ENCODE measurements around the gene EMID1. TPM values are rescaled to one million over a fixed set of nuclear protein-coding genes. Genes with fewer than 3 reads are reported as not detected.

EMID1 gene
- total RNA-seq, 4 donors from 2014 or later: 0.68 to 53.9 (median 1.9) TPM; not detected in 1

DNA sequence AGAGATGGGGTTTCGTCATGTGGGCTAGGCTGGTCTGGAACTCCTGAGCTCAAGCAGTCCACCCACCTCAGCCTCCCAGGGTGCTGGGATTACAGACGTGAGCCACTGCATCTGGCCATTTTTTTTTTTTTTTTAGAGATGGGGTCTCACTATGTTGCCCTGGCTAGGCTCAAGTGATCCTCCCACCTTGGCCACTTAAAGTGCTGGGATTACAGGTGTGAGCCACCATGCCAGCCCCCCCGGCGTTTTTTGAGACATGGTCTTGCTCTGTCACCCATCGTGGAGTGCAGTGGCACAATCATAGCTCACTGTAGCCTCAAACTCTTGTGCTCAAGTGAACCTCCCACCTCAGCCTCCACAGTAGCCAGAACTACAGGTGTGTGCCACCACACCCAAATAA, 45.6 kb downstream of the EMID1 start:
- no peak overlapping the region for H3K27ac ChIP-seq
- H3K4me3 ChIP-seq: no peak overlapping the region
- no peaks in the 10 kb centered on the region for H3K36me3 ChIP-seq
- 87 to 91% methylated on average over 4 to 5 of the region's 5 CpGs for WGBS, 2 donors (ENCODE audit: low coverage in 1 of 2)
- H3K9me3 ChIP-seq: no peaks in the 10 kb centered on the region
- no peak for DNase-seq
- intact Hi-C loops (cut with DNase I; ENCODE audit: low total_unique reads): no loop called here
- TF ChIP-seq EP300 (IDR thresholded peaks at IDR 0.05; ENCODE audit: low read depth): no peak
- no peak for TF ChIP-seq POLR2AphosphoS5 (IDR thresholded peaks at IDR 0.05)
- in situ Hi-C loops (cut with MboI; ENCODE audit: low pct_ligation_motif_present in 1 of 4, low pct_unique_long_range_greater_than_20kb in 1 of 4, low sequenced_read_pairs in 3 of 4): no loop called here
- H3K27me3 ChIP-seq: no peaks in the 10 kb centered on the region
- no peaks in the 10 kb centered on the region for H3K4me1 ChIP-seq

DNA sequence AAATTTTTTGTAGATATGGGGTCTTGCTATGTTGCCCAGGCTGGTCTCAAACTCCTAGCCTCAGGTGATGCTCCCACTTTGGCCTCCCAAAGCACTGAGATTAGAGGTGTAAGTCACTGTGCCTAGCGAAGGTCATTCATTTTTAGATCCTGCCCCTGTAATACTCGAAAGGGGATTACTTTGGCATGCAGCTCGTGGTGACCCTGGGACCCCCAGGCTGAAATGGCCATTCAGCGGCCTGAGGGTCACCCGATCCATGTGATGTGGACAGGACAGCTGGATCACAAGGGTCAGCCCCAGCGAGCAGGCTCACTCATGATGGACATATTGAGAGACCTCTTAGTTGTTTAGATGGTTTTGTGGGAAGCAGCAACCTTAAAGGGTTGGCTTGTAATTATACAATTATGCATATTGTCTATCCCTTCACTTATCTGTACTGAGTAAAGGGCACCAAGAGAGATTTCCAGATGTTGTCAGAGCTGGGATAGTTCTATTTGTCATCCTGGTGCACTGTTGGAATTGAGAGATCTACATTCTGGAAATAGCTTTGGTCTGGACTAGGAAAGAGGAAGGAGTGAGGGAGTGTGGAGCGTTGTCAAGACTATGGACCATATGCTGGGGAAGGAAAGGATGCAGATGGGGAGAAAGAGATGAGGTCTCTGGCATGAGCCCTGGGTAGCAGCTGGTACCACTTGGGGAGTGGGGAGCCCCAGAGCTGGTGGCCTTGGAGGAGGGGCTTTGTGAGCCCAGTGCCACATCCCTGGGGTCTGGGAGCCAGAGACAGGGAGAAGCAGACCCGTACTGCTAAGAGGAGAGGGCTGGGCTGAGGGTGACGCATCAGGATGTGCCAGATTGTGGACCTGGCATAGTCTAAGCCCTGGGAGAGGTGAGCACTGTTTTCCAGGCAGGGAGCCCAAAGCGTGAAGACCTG, 46.5 kb downstream of the EMID1 start:
- TF ChIP-seq POLR2AphosphoS5 (IDR thresholded peaks at IDR 0.05): no peak
- no peak for TF ChIP-seq POLR2A (IDR thresholded peaks at IDR 0.05)
- TF ChIP-seq, protein P1, sequence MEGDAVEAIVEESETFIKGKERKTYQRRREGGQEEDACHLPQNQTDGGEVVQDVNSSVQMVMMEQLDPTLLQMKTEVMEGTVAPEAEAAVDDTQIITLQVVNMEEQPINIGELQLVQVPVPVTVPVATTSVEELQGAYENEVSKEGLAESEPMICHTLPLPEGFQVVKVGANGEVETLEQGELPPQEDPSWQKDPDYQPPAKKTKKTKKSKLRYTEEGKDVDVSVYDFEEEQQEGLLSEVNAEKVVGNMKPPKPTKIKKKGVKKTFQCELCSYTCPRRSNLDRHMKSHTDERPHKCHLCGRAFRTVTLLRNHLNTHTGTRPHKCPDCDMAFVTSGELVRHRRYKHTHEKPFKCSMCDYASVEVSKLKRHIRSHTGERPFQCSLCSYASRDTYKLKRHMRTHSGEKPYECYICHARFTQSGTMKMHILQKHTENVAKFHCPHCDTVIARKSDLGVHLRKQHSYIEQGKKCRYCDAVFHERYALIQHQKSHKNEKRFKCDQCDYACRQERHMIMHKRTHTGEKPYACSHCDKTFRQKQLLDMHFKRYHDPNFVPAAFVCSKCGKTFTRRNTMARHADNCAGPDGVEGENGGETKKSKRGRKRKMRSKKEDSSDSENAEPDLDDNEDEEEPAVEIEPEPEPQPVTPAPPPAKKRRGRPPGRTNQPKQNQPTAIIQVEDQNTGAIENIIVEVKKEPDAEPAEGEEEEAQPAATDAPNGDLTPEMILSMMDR (IDR thresholded peaks at IDR 0.05): no peak
- no peak for TF ChIP-seq EP300 (IDR thresholded peaks at IDR 0.05; ENCODE audit: low read depth)
- H3K4me3 ChIP-seq: no peak overlapping the region
- WGBS, 2 donors (ENCODE audit: low coverage in 1 of 2): 94 to 100% methylated on average over 1 to 10 of the region's 10 CpGs
- in situ Hi-C loops (cut with MboI; ENCODE audit: low pct_ligation_motif_present in 1 of 4, low pct_unique_long_range_greater_than_20kb in 1 of 4, low sequenced_read_pairs in 3 of 4) (no loop called here), intact Hi-C loops (cut with DNase I; ENCODE audit: low total_unique reads) (no loop called here)
- H3K27ac ChIP-seq: no peak overlapping the region
- no peaks in the 10 kb centered on the region for H3K36me3 ChIP-seq
- H3K4me1 ChIP-seq: no peaks in the 10 kb centered on the region
- H3K9me3 ChIP-seq: no peaks in the 10 kb centered on the region
- DNase-seq: no peak
- no peaks in the 10 kb centered on the region for H3K27me3 ChIP-seq

DNA sequence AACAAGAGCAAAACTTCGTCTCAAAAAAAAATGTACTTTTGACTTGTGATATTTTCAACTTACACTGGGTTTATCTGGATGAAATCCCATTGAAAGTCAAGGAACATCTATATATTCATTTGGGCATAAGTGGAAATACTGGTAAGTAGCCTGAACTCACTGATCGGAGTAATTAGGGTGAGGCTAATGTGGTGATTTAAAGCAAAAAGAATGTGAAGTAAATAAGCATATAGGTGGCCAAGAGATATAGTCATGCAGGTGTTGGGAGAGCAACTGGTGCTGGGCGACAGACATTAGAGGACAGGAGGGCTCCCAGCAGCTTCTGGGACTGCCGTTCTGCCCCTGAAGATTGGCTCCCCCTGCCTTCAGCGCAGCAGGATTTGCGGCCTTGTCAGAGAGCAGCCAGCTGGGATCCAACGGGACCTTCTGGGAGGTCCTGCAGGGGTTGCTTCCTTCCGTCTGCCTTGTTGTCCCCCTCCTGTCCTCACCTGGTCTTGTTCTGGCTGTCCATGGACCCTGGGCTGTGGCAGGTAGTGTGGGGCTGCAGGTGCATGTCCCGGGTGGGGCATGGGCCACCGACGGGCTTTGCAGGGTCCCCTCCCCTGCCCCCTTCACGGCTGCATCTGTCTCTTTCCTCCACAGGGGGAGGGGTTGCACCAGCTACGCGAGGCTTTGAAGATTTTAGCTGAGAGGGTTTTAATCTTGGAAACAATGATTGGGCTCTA, 48.0 kb downstream of the EMID1 start:
- no peaks in the 10 kb centered on the region for H3K9me3 ChIP-seq
- TF ChIP-seq POLR2AphosphoS5 (IDR thresholded peaks at IDR 0.05): no peak
- TF ChIP-seq POLR2A (IDR thresholded peaks at IDR 0.05): no peak
- no peak for TF ChIP-seq EP300 (IDR thresholded peaks at IDR 0.05; ENCODE audit: low read depth)
- TF ChIP-seq, protein P1 (IDR thresholded peaks at IDR 0.05): no peak
- H3K4me1 ChIP-seq: no peaks in the 10 kb centered on the region
- in situ Hi-C loops (cut with MboI; ENCODE audit: low pct_ligation_motif_present in 1 of 4, low pct_unique_long_range_greater_than_20kb in 1 of 4, low sequenced_read_pairs in 3 of 4): no loop called here
- no peaks in the 10 kb centered on the region for H3K36me3 ChIP-seq
- H3K4me3 ChIP-seq: no peak overlapping the region
- DNase-seq: no peak
- WGBS, 2 donors (ENCODE audit: low coverage in 1 of 2): 79 to 100% methylated on average over 3 to 12 of the region's 14 CpGs
- no peaks in the 10 kb centered on the region for H3K27me3 ChIP-seq
- intact Hi-C loops (cut with DNase I; ENCODE audit: low total_unique reads): no loop called here
- H3K27ac ChIP-seq: no peak overlapping the region

DNA sequence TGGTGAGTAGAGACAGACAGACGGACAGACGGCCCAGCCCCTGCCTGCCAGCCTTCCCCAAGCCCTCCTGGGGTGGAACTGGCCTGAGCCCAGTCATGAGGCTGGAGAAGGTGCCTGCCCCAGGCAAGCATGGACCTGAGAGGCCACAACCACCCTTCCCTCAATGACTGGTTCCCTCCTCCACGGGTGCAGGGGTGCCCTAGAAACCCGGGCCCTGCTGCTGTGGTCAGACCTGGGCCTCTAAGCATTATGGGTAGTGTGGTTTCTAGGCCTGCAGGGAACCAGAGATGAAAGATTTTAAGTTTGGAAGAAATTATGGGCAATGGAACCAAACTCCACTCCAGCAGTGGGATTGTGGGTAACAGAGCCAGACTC, 48.6 kb downstream of the EMID1 start:
- H3K36me3 ChIP-seq: no peaks in the 10 kb centered on the region
- in situ Hi-C loops (cut with MboI; ENCODE audit: low pct_ligation_motif_present in 1 of 4, low pct_unique_long_range_greater_than_20kb in 1 of 4, low sequenced_read_pairs in 3 of 4): no loop called here
- DNase-seq: no peak
- no peak overlapping the region for H3K4me3 ChIP-seq
- H3K27me3 ChIP-seq: no peaks in the 10 kb centered on the region
- H3K4me1 ChIP-seq: no peaks in the 10 kb centered on the region
- H3K9me3 ChIP-seq: no peaks in the 10 kb centered on the region
- intact Hi-C loops (cut with DNase I; ENCODE audit: low total_unique reads): no loop called here
- TF ChIP-seq, protein P1 (IDR thresholded peaks at IDR 0.05): no peak
- TF ChIP-seq EP300 (IDR thresholded peaks at IDR 0.05; ENCODE audit: low read depth) (no peak), POLR2A (IDR thresholded peaks at IDR 0.05) (no peak), POLR2AphosphoS5 (IDR thresholded peaks at IDR 0.05) (no peak)
- WGBS, 2 donors (ENCODE audit: low coverage in 1 of 2): 40 to 69% methylated on average over 2 to 4 of the region's 4 CpGs
- H3K27ac ChIP-seq: no peak overlapping the region
